DOHH2 (cell line): Measurements from ENCODE around the gene NDUFB5.

Experiments
- EZH2phosphoT487 ChIP-seq: fragments of 200-600 bp; sonication (generic); IDR thresholded peaks from 2 replicates; pipeline ENCODE4 v1.6.1; 2017; ENCODE audit warnings: borderline replicate concordance, mild to moderate bottlenecking, antibody characterized with exemption, low read length, moderate library complexity, mixed read lengths
- TF ChIP-seq, protein P1 (sequence below): fragments of 200-600 bp; sonication (generic); IDR thresholded peaks from one replicate; pipeline ENCODE4 v1.5.1; 2014; ENCODE audit warnings: antibody characterized with exemption, mild to moderate bottlenecking, low read depth, low read length; ENCODE audit not compliant: poor library complexity, severe bottlenecking

DNA sequence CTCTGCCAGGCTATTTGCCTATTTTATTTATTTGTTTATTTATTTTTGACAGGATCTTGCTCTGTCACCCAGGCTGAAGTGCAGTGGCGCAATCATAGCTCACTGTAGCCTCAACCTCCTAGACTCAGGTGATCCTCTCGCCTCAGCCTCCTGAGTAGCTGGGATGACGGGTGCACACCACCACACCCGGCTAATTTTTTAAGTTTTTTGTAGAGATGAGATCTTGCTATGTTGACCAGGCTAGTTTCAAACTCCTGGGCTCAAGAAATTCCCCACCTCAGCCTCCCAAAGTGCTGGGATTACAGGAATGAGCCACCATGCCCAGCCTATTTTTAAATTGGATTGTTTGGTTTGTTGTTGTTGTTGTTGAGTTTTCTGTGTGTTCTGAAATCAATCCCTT lies 5.5 kb downstream of the NDUFB5 start:
- TF ChIP-seq, protein P1, sequence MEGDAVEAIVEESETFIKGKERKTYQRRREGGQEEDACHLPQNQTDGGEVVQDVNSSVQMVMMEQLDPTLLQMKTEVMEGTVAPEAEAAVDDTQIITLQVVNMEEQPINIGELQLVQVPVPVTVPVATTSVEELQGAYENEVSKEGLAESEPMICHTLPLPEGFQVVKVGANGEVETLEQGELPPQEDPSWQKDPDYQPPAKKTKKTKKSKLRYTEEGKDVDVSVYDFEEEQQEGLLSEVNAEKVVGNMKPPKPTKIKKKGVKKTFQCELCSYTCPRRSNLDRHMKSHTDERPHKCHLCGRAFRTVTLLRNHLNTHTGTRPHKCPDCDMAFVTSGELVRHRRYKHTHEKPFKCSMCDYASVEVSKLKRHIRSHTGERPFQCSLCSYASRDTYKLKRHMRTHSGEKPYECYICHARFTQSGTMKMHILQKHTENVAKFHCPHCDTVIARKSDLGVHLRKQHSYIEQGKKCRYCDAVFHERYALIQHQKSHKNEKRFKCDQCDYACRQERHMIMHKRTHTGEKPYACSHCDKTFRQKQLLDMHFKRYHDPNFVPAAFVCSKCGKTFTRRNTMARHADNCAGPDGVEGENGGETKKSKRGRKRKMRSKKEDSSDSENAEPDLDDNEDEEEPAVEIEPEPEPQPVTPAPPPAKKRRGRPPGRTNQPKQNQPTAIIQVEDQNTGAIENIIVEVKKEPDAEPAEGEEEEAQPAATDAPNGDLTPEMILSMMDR = no peak
- TF ChIP-seq EZH2phosphoT487 = no peak
